K562 (cell line): Measurements from ENCODE around the gene VWA7. TPM values are rescaled to one million over a fixed set of nuclear protein-coding genes. Genes with fewer than 3 reads are reported as not detected.

ENCODE experiments used
- BCOR ChIP-seq: fragments of 450-650 bp; IDR thresholded peaks from 2 replicates; pipeline ENCODE4 v1.6.1; 2016
- ESRRB ChIP-seq: fragments of 250-450 bp; sonication (Bioruptor Pico); IDR thresholded peaks from 2 replicates; pipeline ENCODE4 v1.5.0; 2020; ENCODE audit warnings: mild to moderate bottlenecking, moderate library complexity, borderline replicate concordance
- HCFC1 ChIP-seq: IDR thresholded peaks from 2 replicates; pipeline ENCODE4 v1.6.1; 2012; ENCODE audit warnings: low read depth, low read length, improper control_type of control experiment
- IRF1 ChIP-seq: sonication (generic); formaldehyde crosslinking; IDR thresholded peaks from 2 replicates; pipeline ENCODE4 v1.8.0; 2022; ENCODE audit warnings: missing genetic modification reagents, mild to moderate bottlenecking, borderline replicate concordance
- KDM1A ChIP-seq, 2 experiments: fragments of 450-650 bp; IDR thresholded peaks; 2 replicates each; pipeline ENCODE4 v1.6.1; 2016; ENCODE audit warnings: mild to moderate bottlenecking in 2 of 2
- KDM5B ChIP-seq: fragments of 200-600 bp; sonication (generic); IDR thresholded peaks from 2 replicates; pipeline ENCODE4 v1.6.1; 2012; ENCODE audit warnings: low read depth, mild to moderate bottlenecking, moderate library complexity, low read length, control low read depth, inconsistent platforms; ENCODE audit not compliant: insufficient replicate concordance
- LEF1 ChIP-seq: fragments of 450-650 bp; IDR thresholded peaks from 2 replicates; pipeline ENCODE4 v1.6.1; 2016; ENCODE audit warnings: mild to moderate bottlenecking
- MECOM ChIP-seq: fragments of 250-450 bp; sonication (Bioruptor Pico); IDR thresholded peaks from 2 replicates; pipeline ENCODE4 v1.8.0; 2022; ENCODE audit warnings: inconsistent platforms
- PRPF4 ChIP-seq: fragments of 200-400 bp; formaldehyde crosslinking; IDR thresholded peaks from one replicate; pipeline ENCODE4 v1.6.1; 2017; ENCODE audit warnings: low read length, low read depth, mild to moderate bottlenecking; ENCODE audit not compliant: insufficient read depth, poor library complexity, severe bottlenecking
- REST ChIP-seq, 2 experiments: fragments of 450-650 bp; formaldehyde crosslinking in 1 of 2; IDR thresholded peaks; 2 replicates each; pipeline versions ENCODE4 v1.4.0 to v1.6.1; 2014 to 2020; ENCODE audit warnings: mild to moderate bottlenecking in 2 of 2, borderline replicate concordance in 1 of 2, low read depth in 1 of 2
- SMAD1 ChIP-seq: fragments of 150-350 bp; IDR thresholded peaks from 2 replicates; pipeline ENCODE4 v1.6.1; 2014; ENCODE audit warnings: low read length, low read depth; ENCODE audit not compliant: partially characterized antibody
- SP1 ChIP-seq: sonication (generic); formaldehyde crosslinking; IDR thresholded peaks from 2 replicates; pipeline ENCODE4 v1.8.1; 2022; ENCODE audit warnings: mild to moderate bottlenecking, missing genetic modification reagents
- TAF1 ChIP-seq: IDR thresholded peaks from 2 replicates; pipeline ENCODE4 v1.6.1; 2011; ENCODE audit warnings: mild to moderate bottlenecking, low read length, moderate library complexity; ENCODE audit not compliant: insufficient read depth, control insufficient read depth, severe bottlenecking; ENCODE audit errors: extremely low read depth
- ZBTB1 ChIP-seq: sonication (generic); formaldehyde crosslinking; IDR thresholded peaks from 2 replicates; pipeline ENCODE4 v1.8.1; 2023; ENCODE audit warnings: missing genetic modification reagents, low read depth, mild to moderate bottlenecking, borderline replicate concordance
- ZFP36 ChIP-seq: fragments of 150-350 bp; IDR thresholded peaks from 2 replicates; pipeline ENCODE4 v1.6.1; 2018; ENCODE audit warnings: low read length, low read depth; ENCODE audit not compliant: partially characterized antibody
- ZNF280A ChIP-seq: fragments of 450-650 bp; IDR thresholded peaks from 2 replicates; pipeline ENCODE4 v1.6.1; 2018; ENCODE audit warnings: mild to moderate bottlenecking, low read depth; ENCODE audit not compliant: partially characterized antibody
- polyA plus RNA-seq, 8 experiments: library from polyadenylated mRNA; depleted of rRNA in 4 of 8; stranded (reverse) in 5 of 8; unstranded in 3 of 8; fragments of >200 nt; fragmentation: Nextera tagmentation in 2 of 8; fragmentation: Illumina TruSeq in 1 of 8; extraction: Ambion mirVana in 2 of 8; extraction: Trizol in 1 of 8; gene quantifications; 2 replicates each; pipeline versions ENCODE4 v1.2.1 to v1.2.3, GENCODE V29; 2011 to 2014; ENCODE audit warnings: inconsistent platforms in 1 of 8, missing spikeins in 1 of 8
- total RNA-seq, 7 experiments: library from RNA; depleted of rRNA in 6 of 7; stranded (reverse); fragments of >200 nt in 6 of 7; fragmentation: Illumina TruSeq in 2 of 7; extraction: Trizol in 2 of 7; gene quantifications; 2 replicates each; pipeline versions ENCODE4 v1.2.1 to v1.2.3, GENCODE V29; 2011 to 2021; ENCODE audit warnings: low replicate concordance in 1 of 7

VWA7 gene
- total and polyA plus RNA-seq, 9 of the 15 experiments (the other 6 are each of a cell fraction or from before 2014, with no cell fraction given): 0.18 to 2.9 (median 0.95) TPM

GRCh38 chr6:31822036-31822821 is 45.1 kb upstream of the VWA7 start (continued):
- no peak for TF ChIP-seq PRPF4
- peak; percentile 75 for TF ChIP-seq BCOR
- peak; percentile 47 for TF ChIP-seq SP1 (CRISPR knock-in tag)
- no peak for TF ChIP-seq REST (IDR thresholded peaks at IDR 0.05; ENCODE audit: borderline replicate concordance)
- TF ChIP-seq REST (CRISPR knock-in tag; IDR thresholded peaks at IDR 0.05; ENCODE audit: low read depth): peak; percentile 62; the same call in 1 of the 2 replicates
- TF ChIP-seq IRF1 (CRISPR knock-in tag): peak; percentile 35; the same call in 1 of the 2 replicates
- peak; percentile 60 for TF ChIP-seq KDM5B
- no peak for TF ChIP-seq KDM1A (IDR thresholded peaks at IDR 0.05)
- TF ChIP-seq ZBTB1: no peak
- peak; percentile 32 for TF ChIP-seq ZFP36
- TF ChIP-seq ZNF280A: no peak
- TF ChIP-seq LEF1: no peak
- peak; percentile 60; the same call in 1 of the 2 replicates for TF ChIP-seq MECOM (CRISPR knock-in tag)
- peak; percentile 7; the same call in 1 of the 2 replicates for TF ChIP-seq HCFC1
- peak; percentile 100 for TF ChIP-seq TAF1
- peak; percentile 89 for TF ChIP-seq SMAD1
- TF ChIP-seq ESRRB (CRISPR knock-in tag): no peak
